Stomach (tissue), 9 donors: ENCODE results near the gene RBM25. TPM values are rescaled to one million over a fixed set of nuclear protein-coding genes. Genes with fewer than 3 reads are reported as not detected.

Source experiments
- DNase-seq, 2 donors: peaks; one replicate each; pipeline versions ENCODE4 v3.0.0 to v3.0.0-alpha.2; 2013 to 2019
- H3K27ac ChIP-seq, 5 donors: fragments of 200-600 bp in 4 of 5; sonication (generic) in 4 of 5; one replicate each; pipeline ENCODE4 v1.5.1; 2013 to 2019; ENCODE audit warnings: mild to moderate bottlenecking in 1 of 5, moderate library complexity in 1 of 5
- H3K27me3 ChIP-seq, 3 donors: fragments of 200-600 bp; sonication (generic); one replicate each; pipeline ENCODE4 v1.5.1; 2017 to 2019; ENCODE audit warnings: mixed run types in 1 of 3
- H3K36me3 ChIP-seq, 4 donors: fragments of 200-600 bp; sonication (generic); 1 replicate in 3 of 4; 2 replicates in 1 of 4; pipeline ENCODE4 v1.5.1; 2016 to 2019
- H3K4me1 ChIP-seq, 4 donors: fragments of 200-600 bp; sonication (generic); one replicate each; pipeline ENCODE4 v1.5.1; 2016 to 2019
- H3K4me3 ChIP-seq, 4 donors: fragments of 200-600 bp; sonication (generic) in 3 of 4; one replicate each; pipeline ENCODE4 v1.5.1; 2016 to 2019; ENCODE audit warnings: mild to moderate bottlenecking in 1 of 4
- H3K9me3 ChIP-seq, 4 donors: fragments of 200-600 bp; sonication (generic); one replicate each; pipeline ENCODE4 v1.5.1; 2016 to 2019
- CTCF ChIP-seq, 7 experiments: fragments of 450-650 bp in 4 of 7; fragments of 200-600 bp in 3 of 7; sonication (generic) in 3 of 7; IDR thresholded peaks; one replicate each; pipeline ENCODE4 v1.5.1; 2016 to 2019; ENCODE audit warnings: antibody characterized with exemption in 7 of 7, control low read depth in 2 of 7, mild to moderate bottlenecking in 1 of 7
- EP300 ChIP-seq: sonication (generic); formaldehyde crosslinking; IDR thresholded peaks from one replicate; pipeline ENCODE4 v1.6.1; 2017; ENCODE audit warnings: antibody characterized with exemption
- POLR2A ChIP-seq, 4 donors: fragments of 450-650 bp; IDR thresholded peaks; one replicate each; pipeline ENCODE4 v1.6.1; 2016; ENCODE audit warnings: antibody characterized with exemption in 4 of 4, control low read depth in 2 of 4, mild to moderate bottlenecking in 1 of 4, moderate library complexity in 1 of 4
- POLR2AphosphoS5 ChIP-seq, 3 donors: sonication (generic); formaldehyde crosslinking; IDR thresholded peaks; one replicate each; pipeline ENCODE4 v1.6.1; 2016; ENCODE audit warnings: antibody characterized with exemption in 3 of 3
- WGBS, 5 donors: extraction: QIAGEN DNeasy Blood & Tissue Kit in 3 of 5; methylation state at CpG; one replicate each; pipeline versions ENCODE4 v1.1.5 to v1.1.7; 2013 to 2018; 5-methylcytosine and 5-hydroxymethylcytosine counted together
- intact Hi-C: fragments of 100-400 bp; cut with DNase I; formaldehyde crosslinking; loops from one replicate; pipeline ENCODE4 v1.15.1; 2023; ENCODE audit warnings: low total_unique reads
- polyA plus RNA-seq, 3 donors: library from polyadenylated mRNA; stranded (reverse); fragments of 200-250 nt; gene quantifications; one replicate each; pipeline ENCODE4 v1.2.3, GENCODE V29; 2013
- total RNA-seq, 5 donors: library from RNA; depleted of rRNA; stranded (reverse); fragments of >200 nt; gene quantifications; one replicate each; pipeline versions ENCODE4 v1.1.0 to v1.2.3, GENCODE V29; 2014 to 2016
- donor health status: healthy with polysubstance abuse.
- donor health status: Bipolar disorder and iron deficiency.
- donor health status: healthy.

The RBM25 gene
- total and polyA plus RNA-seq, 8 donors, result 15.5 to 149 (median 109) TPM

- Histone ChIP-seq H3K4me1 (peaks cover 8 to 69% (median 44%) of the 10 kb centered on the region in 4 donors), H3K4me3 (peak overlapping the region in 1 of 4 donors; percentile 16), H3K27ac (no peak overlapping the region), H3K27me3 (no peaks in the 10 kb centered on the region), H3K9me3 (no peaks in the 10 kb centered on the region), H3K36me3 (peaks cover 9 to 63% (median 56%) of the 10 kb centered on the region in 4 donors)
- no peak for DNase-seq
- intact Hi-C loops, result no loop called here
- TF ChIP-seq CTCF (IDR thresholded peaks at IDR 0.05) (no peak), EP300 (no peak), POLR2AphosphoS5 (IDR thresholded peaks at IDR 0.05) (no peak)
- WGBS, 5 donors, result 95 to 98% (median 95%) methylated on average over 4 of the region's 4 CpGs
These were observed 36.3 kb upstream of the RBM25 start for GRCh38 chr14:73022051-73022450.

GRCh38 chr14:73025544-73025943 lies 32.8 kb upstream of the RBM25 start:
- H3K27ac ChIP-seq, result no peak overlapping the region
- no peaks in the 10 kb centered on the region for H3K9me3 ChIP-seq
- TF ChIP-seq POLR2A (IDR thresholded peaks at IDR 0.05), result no peak
- no peak for TF ChIP-seq POLR2AphosphoS5 (IDR thresholded peaks at IDR 0.05)
- TF ChIP-seq EP300, result no peak
- TF ChIP-seq CTCF (IDR thresholded peaks at IDR 0.05), result no peak
- 77 to 85% (median 78%) methylated on average over 3 of the region's 3 CpGs for WGBS, 5 donors
- H3K36me3 ChIP-seq, result peaks cover 9 to 34% (median 31%) of the 10 kb centered on the region in 4 donors
- intact Hi-C loops, result no loop called here
- DNase-seq, result peak in 1 of 2 donors; percentile 9
- H3K4me1 ChIP-seq, result peaks cover 8 to 59% (median 41%) of the 10 kb centered on the region in 4 donors
- no peaks in the 10 kb centered on the region for H3K27me3 ChIP-seq
- H3K4me3 ChIP-seq, result peak overlapping the region in 2 of 4 donors; percentile 77 to 89

GRCh38 chr14:73026243-73026844 lies 32.0 kb upstream of the RBM25 start:
- Histone ChIP-seq H3K27ac (peak overlapping the region; percentile 87 to 93 (median 90)), H3K4me1 (peaks cover 8 to 53% (median 38%) of the 10 kb centered on the region in 4 donors), H3K4me3 (peak overlapping the region; percentile 77 to 97 (median 90)), H3K36me3 (peaks cover 9 to 26% (median 26%) of the 10 kb centered on the region in 4 donors), H3K27me3 (no peaks in the 10 kb centered on the region), H3K9me3 (no peaks in the 10 kb centered on the region)
- no peak for DNase-seq
- TF ChIP-seq POLR2A (IDR thresholded peaks at IDR 0.05) (no peak), CTCF (IDR thresholded peaks at IDR 0.05) (no peak), EP300 (no peak), POLR2AphosphoS5 (IDR thresholded peaks at IDR 0.05) (no peak)
- intact Hi-C loops, result no loop called here
- WGBS, 5 donors, result 1 to 3% (median 1%) methylated on average over 17 to 21 of the region's 21 CpGs

GRCh38 chr14:73026845-73027542 lies 31.3 kb upstream of the RBM25 start, which contains the start of gene ZFYVE1:
ZFYVE1 (minus strand) TSS chr14:73027106; CDS start chr14:73024508, 2,598 bp downstream.
- Histone ChIP-seq H3K27ac (peak within 1 kb of the TSS; percentile 87 to 93 (median 90)), H3K36me3 (peaks cover 9 to 23% (median 22%) of the 10 kb centered on the region in 4 donors), H3K4me3 (peak within 1 kb of the TSS; percentile 77 to 97 (median 90)), H3K4me1 (peaks cover 8 to 47% (median 35%) of the 10 kb centered on the region in 4 donors), H3K27me3 (no peaks in the 10 kb centered on the region), H3K9me3 (no peaks in the 10 kb centered on the region)
- 0 to 1% (median 0%) methylated on average over 16 to 42 of the region's 42 CpGs for WGBS, 5 donors
- intact Hi-C loops, result no loop called here
- TF ChIP-seq EP300, result no peak
- TF ChIP-seq CTCF (IDR thresholded peaks at IDR 0.05), result no peak
- peak; percentile 92 to 99 (median 93) for TF ChIP-seq POLR2AphosphoS5 (IDR thresholded peaks at IDR 0.05)
- peak in 1 of 4 donors; percentile 38 for TF ChIP-seq POLR2A (IDR thresholded peaks at IDR 0.05)
- DNase-seq, result peak; percentile 97 to 99
